Tibial nerve (tissue), 4 donors: ENCODE results near the gene MMS22L. TPM values are rescaled to one million over a fixed set of nuclear protein-coding genes. Genes with fewer than 3 reads are reported as not detected.

Experiments
- DNase-seq, 2 donors: peaks; one replicate each; pipeline ENCODE4 v3.0.0-alpha.2; 2019; ENCODE audit warnings: low spot score in 2 of 2
- H3K27ac ChIP-seq, 4 donors: fragments of 200-600 bp; sonication (generic) in 3 of 4; one replicate each; pipeline ENCODE4 v1.5.1; 2017 to 2019; ENCODE audit warnings: mild to moderate bottlenecking in 1 of 4
- H3K27me3 ChIP-seq, 2 donors: fragments of 200-600 bp; sonication (generic) in 1 of 2; one replicate each; pipeline versions ENCODE4 v1.5.1 to v1.6.0; 2017 to 2019
- H3K36me3 ChIP-seq, 3 donors: fragments of 200-600 bp; sonication (generic); one replicate each; pipeline ENCODE4 v1.5.1; 2018 to 2019
- H3K4me1 ChIP-seq, 4 donors: fragments of 200-600 bp; sonication (generic) in 3 of 4; one replicate each; pipeline ENCODE4 v1.5.1; 2017 to 2019
- H3K4me3 ChIP-seq, 4 donors: fragments of 200-600 bp; sonication (generic) in 3 of 4; one replicate each; pipeline ENCODE4 v1.5.1; 2017 to 2019; ENCODE audit warnings: mild to moderate bottlenecking in 1 of 4, moderate library complexity in 1 of 4
- H3K9me3 ChIP-seq, 4 donors: fragments of 200-600 bp; sonication (generic) in 3 of 4; one replicate each; pipeline ENCODE4 v1.5.1; 2017 to 2019
- EP300 ChIP-seq, 2 donors: sonication (generic); formaldehyde crosslinking; IDR thresholded peaks; one replicate each; pipeline ENCODE4 v1.6.1; 2017; ENCODE audit warnings: antibody characterized with exemption in 2 of 2, mild to moderate bottlenecking in 1 of 2
- POLR2A ChIP-seq, 2 donors: fragments of 450-650 bp; IDR thresholded peaks; one replicate each; pipeline ENCODE4 v1.6.1; 2017; ENCODE audit warnings: antibody characterized with exemption in 2 of 2, mild to moderate bottlenecking in 2 of 2, moderate library complexity in 2 of 2
- WGBS, 2 donors: methylation state at CpG; one replicate each; pipeline ENCODE4 v1.1.5; 2018; 5-methylcytosine and 5-hydroxymethylcytosine counted together
- total RNA-seq, 4 donors: library from RNA; depleted of rRNA; stranded (reverse); fragments of >200 nt; gene quantifications; one replicate each; pipeline ENCODE4 v1.1.0, GENCODE V29; 2016
- TF ChIP-seq, protein P1 (sequence below), 5 experiments: fragments of 200-600 bp in 3 of 5; fragments of 450-650 bp in 2 of 5; sonication (generic) in 3 of 5; IDR thresholded peaks; one replicate each; pipeline ENCODE4 v1.5.1; 2016 to 2019; ENCODE audit warnings: antibody characterized with exemption in 5 of 5, mild to moderate bottlenecking in 3 of 5, moderate library complexity in 2 of 5

Gene MMS22L
- total RNA-seq, 4 donors from 2014 or later, result 7.3 to 10.9 (median 8.4) TPM

DNA sequence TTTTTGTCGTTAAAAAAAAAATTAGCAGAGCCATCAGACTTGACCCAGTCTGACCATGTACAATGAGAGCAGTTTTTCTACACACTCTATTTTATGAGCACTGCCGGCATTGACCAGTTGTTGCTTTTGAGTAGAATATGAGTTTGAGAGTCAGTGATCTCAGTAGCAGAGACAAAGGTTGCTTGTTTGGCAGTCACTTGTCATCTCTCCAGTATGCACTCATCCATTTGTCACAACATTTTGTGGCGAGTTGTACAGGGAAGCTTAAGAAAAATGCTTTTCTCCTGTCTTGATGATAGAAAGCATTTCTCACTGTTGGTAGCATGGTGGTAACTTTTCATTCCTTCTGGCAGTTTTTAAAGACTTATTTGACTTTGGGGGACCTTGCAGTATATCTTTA, 159.9 kb downstream of the MMS22L start:
- Histone ChIP-seq H3K27ac (no peak overlapping the region), H3K4me3 (no peak overlapping the region), H3K36me3 (peaks cover 0 to 3% (median 0%) of the 10 kb centered on the region in 3 donors), H3K4me1 (no peaks in the 10 kb centered on the region), H3K9me3 (peaks cover 0 to 8% (median 0%) of the 10 kb centered on the region in 4 donors), H3K27me3 (no peaks in the 10 kb centered on the region)
- TF ChIP-seq POLR2A (IDR thresholded peaks at IDR 0.05), result no peak
- TF ChIP-seq, protein P1, sequence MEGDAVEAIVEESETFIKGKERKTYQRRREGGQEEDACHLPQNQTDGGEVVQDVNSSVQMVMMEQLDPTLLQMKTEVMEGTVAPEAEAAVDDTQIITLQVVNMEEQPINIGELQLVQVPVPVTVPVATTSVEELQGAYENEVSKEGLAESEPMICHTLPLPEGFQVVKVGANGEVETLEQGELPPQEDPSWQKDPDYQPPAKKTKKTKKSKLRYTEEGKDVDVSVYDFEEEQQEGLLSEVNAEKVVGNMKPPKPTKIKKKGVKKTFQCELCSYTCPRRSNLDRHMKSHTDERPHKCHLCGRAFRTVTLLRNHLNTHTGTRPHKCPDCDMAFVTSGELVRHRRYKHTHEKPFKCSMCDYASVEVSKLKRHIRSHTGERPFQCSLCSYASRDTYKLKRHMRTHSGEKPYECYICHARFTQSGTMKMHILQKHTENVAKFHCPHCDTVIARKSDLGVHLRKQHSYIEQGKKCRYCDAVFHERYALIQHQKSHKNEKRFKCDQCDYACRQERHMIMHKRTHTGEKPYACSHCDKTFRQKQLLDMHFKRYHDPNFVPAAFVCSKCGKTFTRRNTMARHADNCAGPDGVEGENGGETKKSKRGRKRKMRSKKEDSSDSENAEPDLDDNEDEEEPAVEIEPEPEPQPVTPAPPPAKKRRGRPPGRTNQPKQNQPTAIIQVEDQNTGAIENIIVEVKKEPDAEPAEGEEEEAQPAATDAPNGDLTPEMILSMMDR (IDR thresholded peaks at IDR 0.05), result no peak
- no peak for TF ChIP-seq EP300 (IDR thresholded peaks at IDR 0.05)
- no peak for DNase-seq
- 43 to 49% methylated on average over 3 of the region's 3 CpGs for WGBS, 2 donors

DNA sequence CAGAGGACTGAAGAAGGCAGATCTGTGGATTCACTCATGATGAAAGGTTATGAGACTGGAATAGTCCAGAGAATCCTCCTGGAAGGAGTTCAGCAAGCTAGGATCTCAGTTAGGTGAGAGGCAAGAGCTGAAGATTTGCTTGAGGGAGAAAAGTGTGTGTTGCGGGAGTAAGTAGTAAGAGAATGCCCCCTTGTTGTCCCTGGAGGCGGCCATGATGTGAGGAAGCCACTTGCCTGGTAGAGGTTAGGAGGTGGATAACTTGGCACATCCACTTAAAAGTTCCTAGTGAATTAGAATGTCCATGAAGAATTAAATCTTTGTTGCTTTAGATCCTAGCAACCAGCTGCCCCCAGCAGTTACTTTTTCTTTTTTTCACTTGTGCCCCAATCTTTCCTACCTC, 162.5 kb downstream of the MMS22L start:
- 95 to 97% methylated on average over 2 of the region's 2 CpGs for WGBS, 2 donors
- Histone ChIP-seq H3K4me1 (no peaks in the 10 kb centered on the region), H3K4me3 (no peak overlapping the region), H3K36me3 (peaks cover 0 to 3% (median 0%) of the 10 kb centered on the region in 3 donors), H3K27ac (no peak overlapping the region), H3K9me3 (peaks cover 0 to 8% (median 0%) of the 10 kb centered on the region in 4 donors), H3K27me3 (no peaks in the 10 kb centered on the region)
- DNase-seq, result no peak
- TF ChIP-seq EP300 (IDR thresholded peaks at IDR 0.05) (no peak), POLR2A (IDR thresholded peaks at IDR 0.05) (no peak)
- TF ChIP-seq, protein P1 (IDR thresholded peaks at IDR 0.05), result no peak

DNA sequence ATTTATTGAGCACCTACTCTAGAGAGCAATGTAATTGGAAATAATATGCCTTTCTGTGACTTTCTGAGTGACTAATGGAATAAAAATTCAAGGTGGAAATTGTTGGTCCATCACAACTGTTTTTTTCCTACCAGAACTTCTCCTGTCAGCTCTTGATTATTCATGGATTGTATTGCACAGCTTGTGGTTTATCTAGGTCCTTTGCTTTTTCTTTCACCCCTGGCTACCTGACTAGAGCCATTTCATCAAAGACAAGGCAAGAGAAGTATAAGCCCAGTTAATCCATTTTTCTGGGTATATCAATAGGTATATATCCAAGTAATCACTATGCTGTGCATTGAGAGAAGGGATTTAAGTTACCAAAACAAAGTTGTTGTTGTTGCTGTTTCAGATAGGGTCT, 168.4 kb downstream of the MMS22L start:
- no peak for DNase-seq
- Histone ChIP-seq H3K36me3 (peaks cover 0 to 17% (median 0%) of the 10 kb centered on the region in 3 donors), H3K27ac (no peak overlapping the region), H3K4me1 (no peaks in the 10 kb centered on the region), H3K27me3 (no peaks in the 10 kb centered on the region), H3K4me3 (no peak overlapping the region), H3K9me3 (peaks cover 0 to 12% (median 0%) of the 10 kb centered on the region in 4 donors)
- TF ChIP-seq POLR2A (IDR thresholded peaks at IDR 0.05) (no peak), EP300 (IDR thresholded peaks at IDR 0.05) (no peak)
- TF ChIP-seq, protein P1 (IDR thresholded peaks at IDR 0.05), result no peak

DNA sequence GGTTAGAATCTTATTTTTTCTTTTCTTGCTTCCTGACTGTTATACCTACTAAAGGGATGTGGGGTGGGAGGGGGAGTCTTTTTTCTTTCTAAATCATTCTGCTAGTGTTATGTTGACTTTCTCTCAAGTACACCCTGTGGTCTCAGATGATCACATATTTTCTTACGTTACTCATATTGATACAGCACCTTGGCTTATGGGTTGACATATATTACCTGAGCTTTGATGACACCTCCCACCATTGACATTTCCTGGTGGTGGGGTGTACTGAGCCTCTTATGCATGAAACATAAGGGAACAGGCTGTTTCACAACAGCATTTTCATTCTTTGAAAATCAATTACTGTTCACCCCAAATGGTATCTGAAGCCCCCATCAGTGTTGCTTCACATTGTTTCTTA, 169.8 kb downstream of the MMS22L start:
- peaks cover 0 to 12% (median 0%) of the 10 kb centered on the region in 4 donors for H3K9me3 ChIP-seq
- no peak for DNase-seq
- H3K4me3 ChIP-seq, result no peak overlapping the region
- H3K27me3 ChIP-seq, result no peaks in the 10 kb centered on the region
- no peak overlapping the region for H3K27ac ChIP-seq
- TF ChIP-seq, protein P1 (IDR thresholded peaks at IDR 0.05), result no peak
- no peak for TF ChIP-seq EP300 (IDR thresholded peaks at IDR 0.05)
- no peak for TF ChIP-seq POLR2A (IDR thresholded peaks at IDR 0.05)
- 82 to 86% methylated on average over 1 of the region's 1 CpG for WGBS, 2 donors
- no peaks in the 10 kb centered on the region for H3K4me1 ChIP-seq
- peaks cover 0 to 17% (median 0%) of the 10 kb centered on the region in 3 donors for H3K36me3 ChIP-seq

DNA sequence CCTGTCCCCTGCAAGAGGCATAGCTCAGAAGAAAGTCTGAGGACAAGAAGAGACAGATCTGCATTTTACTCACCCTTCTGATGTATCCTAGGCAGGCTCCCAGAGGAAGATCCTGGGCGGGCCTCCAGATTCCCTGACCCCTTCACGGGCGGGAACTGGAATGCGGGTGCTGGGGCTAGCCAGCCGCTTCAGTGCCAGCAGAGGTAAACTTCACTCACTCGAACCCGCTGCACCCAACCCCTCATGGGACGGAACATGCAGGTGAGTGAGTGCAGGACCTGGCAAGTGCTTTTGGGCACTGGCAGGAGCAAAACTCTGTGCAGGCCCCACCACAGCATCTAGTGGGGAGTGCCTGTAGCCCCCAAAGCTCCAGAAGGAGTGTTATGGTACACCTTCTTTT, 171.8 kb downstream of the MMS22L start:
- TF ChIP-seq, protein P1 (IDR thresholded peaks at IDR 0.05), result no peak
- no peak for TF ChIP-seq EP300 (IDR thresholded peaks at IDR 0.05)
- TF ChIP-seq POLR2A (IDR thresholded peaks at IDR 0.05), result no peak
- 95 to 97% methylated on average over 8 of the region's 8 CpGs for WGBS, 2 donors
- DNase-seq, result no peak
- Histone ChIP-seq H3K36me3 (peaks cover 0 to 17% (median 0%) of the 10 kb centered on the region in 3 donors), H3K9me3 (peaks cover 0 to 12% (median 0%) of the 10 kb centered on the region in 4 donors), H3K27ac (no peak overlapping the region), H3K4me3 (no peak overlapping the region), H3K27me3 (no peaks in the 10 kb centered on the region), H3K4me1 (no peaks in the 10 kb centered on the region)
